Keratinocyte (primary cell): ENCODE data around the gene LGSN. TPM values are rescaled to one million over a fixed set of nuclear protein-coding genes. Genes with fewer than 3 reads are reported as not detected.
"Not testable (repeated sequence)": the region's sequence is repeated elsewhere in the genome, so short reads cannot be mapped to it uniquely, and the experiment has no call there.

Source experiments
- DNase-seq: peaks from one replicate; pipeline ENCODE4 v3.0.0-alpha.2; 2011; ENCODE audit warnings: low read depth, missing footprints, low spot score
- FAIRE-seq: peaks from 2 replicates; lab custom pipeline; 2011; peaks lifted over from hg19 to GRCh38; lab: Jason Lieb, UNC
- H2AFZ ChIP-seq: 2 replicates; pipeline ENCODE4 v1.6.0; 2012; ENCODE audit warnings: low read length, control low read depth, inconsistent platforms; ENCODE audit not compliant: control insufficient read depth
- H3K27ac ChIP-seq: 2 replicates; pipeline ENCODE4 v1.5.1; 2011; ENCODE audit warnings: low read length; ENCODE audit not compliant: control insufficient read depth, insufficient read depth
- H3K27me3 ChIP-seq: 3 replicates; pipeline ENCODE4 v1.6.0; 2011; ENCODE audit warnings: low read length; ENCODE audit not compliant: control insufficient read depth, insufficient read depth; ENCODE audit errors: extremely low read depth
- H3K36me3 ChIP-seq, 2 experiments: 2 replicates in 1 of 2; 3 replicates in 1 of 2; pipeline ENCODE4 v1.5.1; 2011; ENCODE audit warnings: low read length in 2 of 2, mild to moderate bottlenecking in 1 of 2; ENCODE audit not compliant: control insufficient read depth in 2 of 2, insufficient read depth in 2 of 2; ENCODE audit errors: extremely low read depth in 1 of 2
- H3K4me1 ChIP-seq: 3 replicates; pipeline ENCODE4 v1.5.1; 2011; ENCODE audit warnings: low read length; ENCODE audit not compliant: control insufficient read depth, insufficient read depth; ENCODE audit errors: extremely low read depth
- H3K4me2 ChIP-seq: 3 replicates; pipeline ENCODE4 v1.6.0; 2011; ENCODE audit warnings: low read depth, low read length; ENCODE audit not compliant: control insufficient read depth, insufficient read depth; ENCODE audit errors: extremely low read depth
- H3K4me3 ChIP-seq, 3 experiments: fragments of 200-600 bp in 1 of 3; sonication (generic) in 1 of 3; 2 replicates in 2 of 3; 3 replicates in 1 of 3; pipeline ENCODE4 v1.5.1; 2011 to 2016; ENCODE audit warnings: low read length in 3 of 3, mild to moderate bottlenecking in 3 of 3, control low read depth in 2 of 3, inconsistent platforms in 1 of 3, low read depth in 1 of 3, mixed read lengths in 1 of 3, mixed run types in 1 of 3, moderate library complexity in 1 of 3; ENCODE audit not compliant: control insufficient read depth in 2 of 3, insufficient read depth in 2 of 3; ENCODE audit errors: extremely low read depth in 1 of 3
- H3K79me2 ChIP-seq: 2 replicates; pipeline ENCODE4 v1.6.0; 2012; ENCODE audit warnings: low read length; ENCODE audit not compliant: control insufficient read depth, insufficient read depth
- H3K9ac ChIP-seq: 3 replicates; pipeline ENCODE4 v1.6.0; 2011; ENCODE audit warnings: low read length; ENCODE audit not compliant: control insufficient read depth, insufficient read depth; ENCODE audit errors: extremely low read depth
- H3K9me1 ChIP-seq: 3 replicates; pipeline ENCODE4 v1.6.0; 2011; ENCODE audit warnings: low read length; ENCODE audit not compliant: control insufficient read depth, insufficient read depth; ENCODE audit errors: extremely low read depth
- H3K9me3 ChIP-seq: 2 replicates; pipeline ENCODE4 v1.5.1; 2012; ENCODE audit warnings: low read depth, low read length; ENCODE audit not compliant: control insufficient read depth
- H4K20me1 ChIP-seq: 3 replicates; pipeline ENCODE4 v1.6.0; 2011; ENCODE audit warnings: low read length; ENCODE audit not compliant: control insufficient read depth, insufficient read depth; ENCODE audit errors: extremely low read depth
- EZH2 ChIP-seq: IDR thresholded peaks from one replicate; pipeline ENCODE4 v1.6.1; 2012; ENCODE audit warnings: inconsistent platforms, mild to moderate bottlenecking, low read length, moderate library complexity
- dilution Hi-C: fragments of 300-500 bp; cut with MboI; formaldehyde crosslinking; loops from one replicate; pipeline ENCODE4 v1.7.0; 2020; ENCODE audit warnings: low sequenced_read_pairs; ENCODE audit not compliant: extremely low pct_ligation_motif_present
- polyA plus RNA-seq, 5 experiments: library from polyadenylated mRNA; depleted of rRNA in 3 of 5; stranded (reverse) in 3 of 5; stranded (forward) in 1 of 5; unstranded in 1 of 5; fragments of >200 nt; gene quantifications; 1 replicate in 1 of 5; 2 replicates in 3 of 5; 3 replicates in 1 of 5; pipeline versions ENCODE4 v1.2.1 to v1.2.3, GENCODE V29; 2011 to 2012; ENCODE audit warnings: missing spikeins in 2 of 5, low read depth in 1 of 5, low replicate concordance in 1 of 5
- TF ChIP-seq, protein P1 (sequence below), 3 experiments: IDR thresholded peaks in 1 of 3; conservative IDR thresholded peaks in 1 of 3; optimal IDR thresholded peaks in 1 of 3; 2 replicates in 2 of 3; 3 replicates in 1 of 3; pipeline versions ENCODE3 to v1.5.1; 2011; ENCODE audit warnings: low read length in 3 of 3, mild to moderate bottlenecking in 3 of 3, moderate library complexity in 2 of 3, control low read depth in 1 of 3, inconsistent platforms in 1 of 3; ENCODE audit not compliant: insufficient read depth in 2 of 3; ENCODE audit errors: extremely low read depth in 1 of 3

The LGSN gene
- polyA plus RNA-seq, 1 donor (not counting 4 experiments of a cell fraction or from before 2014, with no cell fraction given): not detected

DNA sequence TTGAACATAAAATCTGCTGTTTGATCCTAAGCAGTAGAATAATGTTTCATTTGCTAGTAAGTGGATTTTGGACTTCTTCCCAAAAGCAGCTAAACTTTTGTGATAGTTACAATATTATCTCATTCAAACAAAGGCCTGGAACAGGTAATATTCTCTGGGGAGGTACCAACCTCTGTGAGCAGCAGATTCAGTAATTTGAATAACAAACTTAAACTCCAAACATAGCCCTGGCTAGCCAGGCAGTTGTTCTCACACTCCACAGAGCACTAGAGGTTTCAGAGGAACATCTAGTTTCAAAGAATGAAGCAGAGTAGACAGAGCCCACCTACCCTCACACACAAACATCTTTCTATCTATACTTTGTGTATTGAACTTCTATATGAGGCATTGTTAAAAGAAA lies 40.9 kb downstream of the LGSN start:
- no peaks in the 10 kb centered on the region for H3K9me3 ChIP-seq
- no peak overlapping the region for H3K4me3 ChIP-seq
- H3K9me1 ChIP-seq: no peaks in the 10 kb centered on the region
- DNase-seq (no peak), FAIRE-seq (no peak)
- no peaks in the 10 kb centered on the region for H3K27me3 ChIP-seq
- H3K4me1 ChIP-seq: no peaks in the 10 kb centered on the region
- no peaks in the 10 kb centered on the region for H4K20me1 ChIP-seq
- no peak overlapping the region for H2AFZ ChIP-seq
- H3K4me2 ChIP-seq: no peak overlapping the region
- H3K9ac ChIP-seq: no peak overlapping the region
- no peaks in the 10 kb centered on the region for H3K79me2 ChIP-seq
- dilution Hi-C loops: no loop called here
- no peak overlapping the region for H3K27ac ChIP-seq
- TF ChIP-seq, protein P1, sequence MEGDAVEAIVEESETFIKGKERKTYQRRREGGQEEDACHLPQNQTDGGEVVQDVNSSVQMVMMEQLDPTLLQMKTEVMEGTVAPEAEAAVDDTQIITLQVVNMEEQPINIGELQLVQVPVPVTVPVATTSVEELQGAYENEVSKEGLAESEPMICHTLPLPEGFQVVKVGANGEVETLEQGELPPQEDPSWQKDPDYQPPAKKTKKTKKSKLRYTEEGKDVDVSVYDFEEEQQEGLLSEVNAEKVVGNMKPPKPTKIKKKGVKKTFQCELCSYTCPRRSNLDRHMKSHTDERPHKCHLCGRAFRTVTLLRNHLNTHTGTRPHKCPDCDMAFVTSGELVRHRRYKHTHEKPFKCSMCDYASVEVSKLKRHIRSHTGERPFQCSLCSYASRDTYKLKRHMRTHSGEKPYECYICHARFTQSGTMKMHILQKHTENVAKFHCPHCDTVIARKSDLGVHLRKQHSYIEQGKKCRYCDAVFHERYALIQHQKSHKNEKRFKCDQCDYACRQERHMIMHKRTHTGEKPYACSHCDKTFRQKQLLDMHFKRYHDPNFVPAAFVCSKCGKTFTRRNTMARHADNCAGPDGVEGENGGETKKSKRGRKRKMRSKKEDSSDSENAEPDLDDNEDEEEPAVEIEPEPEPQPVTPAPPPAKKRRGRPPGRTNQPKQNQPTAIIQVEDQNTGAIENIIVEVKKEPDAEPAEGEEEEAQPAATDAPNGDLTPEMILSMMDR (optimal IDR thresholded peaks at IDR 0.05 in 1 of 3, IDR thresholded peaks at IDR 0.05 in 1 of 3, conservative IDR thresholded peaks at IDR 0.05 in 1 of 3; ENCODE audit: extremely low read depth in 1 of 3, insufficient read depth in 2 of 3, low read length in 3 of 3): no peak
- no peak for TF ChIP-seq EZH2
- no peaks in the 10 kb centered on the region for H3K36me3 ChIP-seq

- DNase-seq (no peak), FAIRE-seq (no peak)
- no peaks in the 10 kb centered on the region for H3K27me3 ChIP-seq
- no peak overlapping the region for H3K4me3 ChIP-seq
- no peaks in the 10 kb centered on the region for H3K36me3 ChIP-seq
- no peaks in the 10 kb centered on the region for H3K4me1 ChIP-seq
- no peak overlapping the region for H2AFZ ChIP-seq
- H3K9me1 ChIP-seq: no peaks in the 10 kb centered on the region
- H3K4me2 ChIP-seq: no peak overlapping the region
- no peaks in the 10 kb centered on the region for H3K9me3 ChIP-seq
- no peak overlapping the region for H3K27ac ChIP-seq
- H3K9ac ChIP-seq: no peak overlapping the region
- dilution Hi-C loops: no loop called here
- TF ChIP-seq, protein P1 (optimal IDR thresholded peaks at IDR 0.05 in 1 of 3, IDR thresholded peaks at IDR 0.05 in 1 of 3, conservative IDR thresholded peaks at IDR 0.05 in 1 of 3; ENCODE audit: extremely low read depth in 1 of 3, insufficient read depth in 2 of 3, low read length in 3 of 3): no peak
- TF ChIP-seq EZH2: no peak
- H3K79me2 ChIP-seq: no peaks in the 10 kb centered on the region
- H4K20me1 ChIP-seq: no peaks in the 10 kb centered on the region
Measured at GRCh38 chr6:63275953-63276352, 43.8 kb downstream of the LGSN start.

DNA sequence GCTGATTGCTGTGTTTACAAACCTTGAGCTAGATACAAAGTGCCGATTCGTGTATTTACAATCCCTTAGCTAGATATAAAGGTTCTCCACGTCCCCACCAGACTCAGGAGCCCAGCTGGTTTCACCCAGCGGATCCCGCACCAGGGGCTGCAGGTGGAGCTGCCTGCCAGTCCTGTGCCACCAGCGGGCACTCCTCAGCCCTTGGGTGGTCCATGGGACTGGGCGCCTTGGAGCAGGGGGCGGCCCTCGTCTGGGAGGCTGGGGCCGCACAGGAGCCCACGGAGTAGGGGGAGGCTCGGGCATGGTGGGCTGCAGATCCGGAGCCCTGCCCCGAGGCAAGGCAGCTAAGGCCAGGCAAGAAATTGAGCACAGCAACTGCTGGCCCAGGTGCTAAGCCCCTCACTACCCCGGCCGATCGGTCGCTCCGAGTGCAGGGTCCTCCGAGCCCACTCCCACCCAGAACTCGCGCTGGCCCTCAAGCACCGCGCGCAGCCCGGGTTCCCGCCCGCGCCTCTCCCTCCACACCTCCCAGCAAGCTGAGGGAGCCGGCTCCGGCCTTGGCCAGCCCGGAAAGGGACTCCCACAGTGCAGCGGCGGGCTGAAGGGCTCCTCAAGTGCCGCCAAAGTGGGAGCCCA lies 44.9 kb downstream of the LGSN start:
- H3K79me2 ChIP-seq, H2AFZ ChIP-seq, DNase-seq, H3K9me3 ChIP-seq, H3K27me3 ChIP-seq, dilution Hi-C loops, H4K20me1 ChIP-seq, H3K4me2 ChIP-seq, FAIRE-seq, H3K36me3 ChIP-seq, H3K9ac ChIP-seq, H3K4me1 ChIP-seq, H3K4me3 ChIP-seq, H3K9me1 ChIP-seq, H3K27ac ChIP-seq: not testable (repeated sequence)
